Pancreas (tissue), 10 donors: ENCODE measurements around the gene IKBKE. TPM values are rescaled to one million over a fixed set of nuclear protein-coding genes. Genes with fewer than 3 reads are reported as not detected.
A peak's percentile ranks its signal among the peaks of the same experiment; 100 is the strongest.
"Not testable (repeated sequence)": the region's sequence is repeated elsewhere in the genome, so short reads cannot be mapped to it uniquely, and the experiment has no call there.

Source experiments
- ATAC-seq, 4 donors: fragments of 200-7000 bp; cut with Tn5 transposase; one replicate each; pipeline versions ENCODE4 v1.8.0 to v1.9.1; 2020; ENCODE audit warnings: mild to moderate bottlenecking in 4 of 4, moderate library complexity in 4 of 4
- DNase-seq, 6 donors: peaks; one replicate each; pipeline ENCODE4 v3.0.0-alpha.2; 2020
- FAIRE-seq: peaks from 2 replicates; lab custom pipeline; 2012; peaks lifted over from hg19 to GRCh38; lab: Jason Lieb, UNC
- H3K27ac ChIP-seq, 4 donors: fragments of 200-600 bp; sonication (generic); 1 replicate in 3 of 4; 2 replicates in 1 of 4; pipeline versions ENCODE4 v1.5.0 to v1.8.0; 2020
- H3K27me3 ChIP-seq, 4 donors: fragments of 200-600 bp; one replicate each; pipeline ENCODE4 v1.8.0; 2021
- H3K36me3 ChIP-seq, 3 donors: fragments of 200-600 bp; sonication (generic) in 1 of 3; one replicate each; pipeline versions ENCODE4 v1.5.0 to v1.8.0; 2020 to 2021
- H3K4me1 ChIP-seq, 3 donors: fragments of 200-600 bp; one replicate each; pipeline ENCODE4 v1.8.0; 2021
- H3K4me3 ChIP-seq, 4 donors: fragments of 200-600 bp; sonication (generic) in 2 of 4; one replicate each; pipeline versions ENCODE4 v1.5.0 to v1.8.0; 2020 to 2021
- H3K9me3 ChIP-seq, 4 donors: fragments of 200-600 bp; one replicate each; pipeline ENCODE4 v1.8.0; 2021
- CTCF ChIP-seq, 4 donors: fragments of 200-600 bp; sonication (generic) in 3 of 4; IDR thresholded peaks; one replicate each; pipeline versions ENCODE4 v1.5.0 to v1.8.0; 2021; ENCODE audit warnings: antibody characterized with exemption in 4 of 4
- WGBS, 2 donors: extraction: QIAGEN DNeasy Blood & Tissue Kit; methylation state at CpG; one replicate each; pipeline ENCODE4 v1.1.7; 2013; 5-methylcytosine and 5-hydroxymethylcytosine counted together
- intact Hi-C, 3 donors: fragments of 100-400 bp; cut with DNase I; formaldehyde crosslinking; loops; one replicate each; pipeline versions ENCODE4 v1.11.1 to v1.14.2; 2022
- polyA plus RNA-seq, 2 donors: library from polyadenylated mRNA; stranded (reverse); fragments of 200-250 nt; gene quantifications; one replicate each; pipeline ENCODE4 v1.2.3, GENCODE V29; 2013
- total RNA-seq, 6 donors: library from RNA; stranded (reverse); fragmentation: NEBNext Ultra II Directional in 4 of 6; extraction: Animal tissue kit (Norgen Biotek cat#: 25700) in 4 of 6; gene quantifications; one replicate each; pipeline versions ENCODE4 v1.2.1 to v1.2.4, GENCODE V29; 2021 to 2023
- donor health status: healthy with polysubstance abuse.
- donor health status: DM: no; HTN: no; CAD: no; lungs with moderate emphysema.
- donor health status: DM: no; HTN: no; CAD: no.
- donor health status: control.
- donor health status: control.
- donor health status: Bipolar disorder and iron deficiency.
- donor health status: DM: yes; HTN: yes; CAD: no.
- donor health status: DM: no; HTN: no; CAD: no.
- donor health status: DM: no; HTN: no; CAD: no.
- donor health status: DM: yes; HTN: yes; CAD: no.

Gene IKBKE
- total and polyA plus RNA-seq, 8 donors: 1.8 to 9.9 (median 3.4) TPM

- no peak for TF ChIP-seq CTCF (IDR thresholded peaks at IDR 0.05)
- Histone ChIP-seq H3K9me3 (no peaks in the 10 kb centered on the region), H3K4me1 (no peaks in the 10 kb centered on the region), H3K36me3 (no peaks in the 10 kb centered on the region), H3K27ac (no peak overlapping the region), H3K4me3 (no peak overlapping the region), H3K27me3 (no peaks in the 10 kb centered on the region)
- intact Hi-C loops: no loop called here
- ATAC-seq (no peak), FAIRE-seq (no peak), DNase-seq (no peak)
- 78 to 84% methylated on average over 11 of the region's 11 CpGs for WGBS, 2 donors
Measured at GRCh38 chr1:206478746-206479145, 8.5 kb downstream of the IKBKE start.

GRCh38 chr1:206479183-206480125 lies 9.2 kb downstream of the IKBKE start:
- peak; percentile 62 to 77 (median 64) for TF ChIP-seq CTCF (IDR thresholded peaks at IDR 0.05)
- FAIRE-seq (no peak), ATAC-seq (peak; percentile 55 to 85 (median 76)), DNase-seq (peak in 5 of 6 donors; percentile 42 to 80 (median 65))
- Histone ChIP-seq H3K27me3 (no peaks in the 10 kb centered on the region), H3K27ac (no peak overlapping the region), H3K4me3 (no peak overlapping the region), H3K36me3 (no peaks in the 10 kb centered on the region), H3K4me1 (no peaks in the 10 kb centered on the region), H3K9me3 (no peaks in the 10 kb centered on the region)
- WGBS, 2 donors: 77 to 80% methylated on average over 14 of the region's 14 CpGs
- intact Hi-C loops: loop anchor here in 1 of 3 donors (10.0 kb wide), 2 partner anchors 185 to 435 kb away; no protein-coding TSS in a partner anchor

GRCh38 chr1:206480211-206480610 lies 9.9 kb downstream of the IKBKE start:
- ATAC-seq (no peak), FAIRE-seq (no peak), DNase-seq (no peak)
- intact Hi-C loops: loop anchor here in 1 of 3 donors (10.0 kb wide), 2 partner anchors 185 to 435 kb away; no protein-coding TSS in a partner anchor
- no peak overlapping the region for H3K4me3 ChIP-seq
- H3K36me3 ChIP-seq: no peaks in the 10 kb centered on the region
- TF ChIP-seq CTCF (IDR thresholded peaks at IDR 0.05): no peak
- H3K27me3 ChIP-seq: no peaks in the 10 kb centered on the region
- 85 to 90% methylated on average over 4 to 8 of the region's 8 CpGs for WGBS, 2 donors
- no peaks in the 10 kb centered on the region for H3K4me1 ChIP-seq
- H3K9me3 ChIP-seq: no peaks in the 10 kb centered on the region
- H3K27ac ChIP-seq: no peak overlapping the region

- Histone ChIP-seq H3K27ac (no peak overlapping the region), H3K9me3 (no peaks in the 10 kb centered on the region), H3K36me3 (no peaks in the 10 kb centered on the region), H3K4me1 (no peaks in the 10 kb centered on the region), H3K4me3 (no peak overlapping the region), H3K27me3 (no peaks in the 10 kb centered on the region)
- DNase-seq (no peak), FAIRE-seq (no peak), ATAC-seq (no peak)
- WGBS, 2 donors: 90 to 100% methylated on average over 2 of the region's 2 CpGs
- no peak for TF ChIP-seq CTCF (IDR thresholded peaks at IDR 0.05)
- intact Hi-C loops: loop anchor here in 1 of 3 donors (10.0 kb wide), 2 partner anchors 182 to 432 kb away; no protein-coding TSS in a partner anchor
Measured at GRCh38 chr1:206482611-206483010, 12.3 kb downstream of the IKBKE start.

GRCh38 chr1:206483864-206484263 lies 13.6 kb downstream of the IKBKE start:
- not testable (repeated sequence) for H3K4me3 ChIP-seq, H3K9me3 ChIP-seq, FAIRE-seq, H3K36me3 ChIP-seq, H3K27me3 ChIP-seq, DNase-seq, H3K4me1 ChIP-seq, H3K27ac ChIP-seq, ATAC-seq
- 92 to 94% methylated on average over 1 of the region's 1 CpG for WGBS, 2 donors
- intact Hi-C loops: loop anchor here in 1 of 3 donors (10.0 kb wide), 2 partner anchors 181 to 431 kb away; no protein-coding TSS in a partner anchor
